BE2C (cell line): ENCODE data around the gene COL25A1.

Experiments
- DNase-seq: peaks from one replicate; pipeline ENCODE4 v3.0.0-alpha.2; 2020
- H3K27me3 ChIP-seq: fragments of 250-450 bp; sonication (Bioruptor Pico); 2 replicates; pipeline ENCODE4 v1.5.1; 2020; ENCODE audit warnings: mild to moderate bottlenecking
- H3K36me3 ChIP-seq: fragments of 250-450 bp; sonication (Bioruptor Pico); 2 replicates; pipeline ENCODE4 v1.5.1; 2020; ENCODE audit warnings: mild to moderate bottlenecking
- H3K4me1 ChIP-seq: fragments of 250-450 bp; sonication (Bioruptor Pico); 2 replicates; pipeline ENCODE4 v1.5.1; 2020
- H3K4me3 ChIP-seq: 2 replicates; pipeline ENCODE4 v1.5.1; 2011; ENCODE audit warnings: low read depth, low read length
- H3K9me3 ChIP-seq: fragments of 250-450 bp; sonication (Bioruptor Pico); 2 replicates; pipeline ENCODE4 v1.5.1; 2020
- TF ChIP-seq, protein P1 (sequence below): IDR thresholded peaks from 2 replicates; pipeline ENCODE4 v1.5.1; 2012; ENCODE audit warnings: mild to moderate bottlenecking, low read depth, low read length

The COL25A1 gene

GRCh38 chr4:108965016-108965415 lies 337.4 kb downstream of the COL25A1 start:
- no peaks in the 10 kb centered on the region for H3K36me3 ChIP-seq
- TF ChIP-seq, protein P1, sequence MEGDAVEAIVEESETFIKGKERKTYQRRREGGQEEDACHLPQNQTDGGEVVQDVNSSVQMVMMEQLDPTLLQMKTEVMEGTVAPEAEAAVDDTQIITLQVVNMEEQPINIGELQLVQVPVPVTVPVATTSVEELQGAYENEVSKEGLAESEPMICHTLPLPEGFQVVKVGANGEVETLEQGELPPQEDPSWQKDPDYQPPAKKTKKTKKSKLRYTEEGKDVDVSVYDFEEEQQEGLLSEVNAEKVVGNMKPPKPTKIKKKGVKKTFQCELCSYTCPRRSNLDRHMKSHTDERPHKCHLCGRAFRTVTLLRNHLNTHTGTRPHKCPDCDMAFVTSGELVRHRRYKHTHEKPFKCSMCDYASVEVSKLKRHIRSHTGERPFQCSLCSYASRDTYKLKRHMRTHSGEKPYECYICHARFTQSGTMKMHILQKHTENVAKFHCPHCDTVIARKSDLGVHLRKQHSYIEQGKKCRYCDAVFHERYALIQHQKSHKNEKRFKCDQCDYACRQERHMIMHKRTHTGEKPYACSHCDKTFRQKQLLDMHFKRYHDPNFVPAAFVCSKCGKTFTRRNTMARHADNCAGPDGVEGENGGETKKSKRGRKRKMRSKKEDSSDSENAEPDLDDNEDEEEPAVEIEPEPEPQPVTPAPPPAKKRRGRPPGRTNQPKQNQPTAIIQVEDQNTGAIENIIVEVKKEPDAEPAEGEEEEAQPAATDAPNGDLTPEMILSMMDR: no peak
- no peak for DNase-seq
- no peak overlapping the region for H3K4me3 ChIP-seq
- no peaks in the 10 kb centered on the region for H3K4me1 ChIP-seq
- H3K9me3 ChIP-seq: no peaks in the 10 kb centered on the region
- no peaks in the 10 kb centered on the region for H3K27me3 ChIP-seq

- TF ChIP-seq, protein P1: no peak
These were observed 338.5 kb downstream of the COL25A1 start for GRCh38 chr4:108963910-108964309.

GRCh38 chr4:108959491-108959890 lies 343.0 kb downstream of the COL25A1 start:
- DNase-seq: no peak
- TF ChIP-seq, protein P1: no peak
- Histone ChIP-seq H3K9me3 (no peaks in the 10 kb centered on the region), H3K4me3 (no peak overlapping the region), H3K27me3 (no peaks in the 10 kb centered on the region; the same call in 1 of the 2 replicates), H3K36me3 (no peaks in the 10 kb centered on the region), H3K4me1 (no peaks in the 10 kb centered on the region)

More at GRCh38 chr4:108963910-108964309, 338.5 kb downstream of the COL25A1 start:
- Histone ChIP-seq H3K27me3 (no peaks in the 10 kb centered on the region), H3K4me3 (no peak overlapping the region), H3K4me1 (no peaks in the 10 kb centered on the region), H3K36me3 (no peaks in the 10 kb centered on the region), H3K9me3 (no peaks in the 10 kb centered on the region)
- DNase-seq: no peak

DNA sequence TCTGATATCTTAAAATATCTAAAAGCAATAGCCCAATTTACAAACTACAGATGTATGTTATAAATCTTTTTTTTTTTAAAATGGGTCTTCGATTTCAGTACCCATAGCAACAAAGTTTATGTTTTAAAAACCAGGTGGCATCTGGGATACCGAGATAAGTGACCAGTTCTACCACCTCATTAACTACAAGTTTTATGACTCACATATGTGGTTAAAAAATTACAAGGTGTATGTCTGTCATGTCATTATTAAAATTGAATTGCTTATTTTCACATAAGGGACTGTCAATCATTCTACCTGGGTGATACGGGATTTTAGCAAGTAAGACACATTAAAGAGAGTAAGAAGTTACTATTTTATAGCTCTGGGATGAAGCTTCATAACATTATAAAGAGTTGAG lies 347.6 kb downstream of the COL25A1 start:
- no peak for DNase-seq
- TF ChIP-seq, protein P1: no peak
- no peaks in the 10 kb centered on the region for H3K9me3 ChIP-seq

GRCh38 chr4:108953941-108954340 lies 348.5 kb downstream of the COL25A1 start:
- Histone ChIP-seq H3K4me1 (no peaks in the 10 kb centered on the region), H3K36me3 (no peaks in the 10 kb centered on the region), H3K4me3 (no peak overlapping the region), H3K27me3 (no peaks in the 10 kb centered on the region; the same call in 1 of the 2 replicates), H3K9me3 (no peaks in the 10 kb centered on the region)
- DNase-seq: no peak
- TF ChIP-seq, protein P1: no peak

More for the DNA sequence above, 347.6 kb downstream of the COL25A1 start:
- Histone ChIP-seq H3K27me3 (no peaks in the 10 kb centered on the region; the same call in 1 of the 2 replicates), H3K36me3 (no peaks in the 10 kb centered on the region), H3K4me3 (no peak overlapping the region), H3K4me1 (no peaks in the 10 kb centered on the region)

DNA sequence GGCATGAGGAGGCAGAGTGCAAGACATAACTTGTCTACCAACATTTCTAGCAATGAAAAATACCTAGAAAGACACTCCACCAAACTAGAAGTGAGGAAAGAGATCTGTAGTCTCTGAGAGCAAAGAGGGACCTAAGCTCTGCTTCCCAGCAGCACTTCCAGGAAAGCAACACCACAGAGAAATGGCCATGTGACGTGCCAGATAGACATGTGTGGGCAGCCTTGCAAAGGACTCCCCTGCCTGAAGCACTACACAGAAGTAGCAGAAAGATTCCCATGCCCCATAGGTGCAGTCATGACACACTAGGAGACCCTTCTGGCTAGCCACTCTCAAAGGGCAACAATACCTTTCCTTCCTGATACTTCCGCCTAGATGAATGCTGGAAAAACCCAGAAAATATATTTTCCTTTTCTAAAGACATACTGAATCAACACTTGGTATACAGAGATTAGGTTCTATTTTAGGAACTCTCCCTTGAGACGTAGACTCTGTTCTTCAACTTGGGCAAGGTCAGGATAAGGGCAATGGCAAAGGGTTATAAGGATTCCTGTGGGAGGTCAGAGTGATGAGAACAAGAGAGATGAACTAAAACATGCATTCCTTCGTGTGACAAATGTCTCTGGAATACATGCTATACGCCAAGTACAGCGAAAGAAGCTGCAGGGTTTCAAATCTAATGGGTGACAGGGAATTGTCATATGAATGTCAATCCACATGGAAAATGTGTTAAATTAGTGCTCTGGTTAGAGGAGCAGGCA lies 352.1 kb downstream of the COL25A1 start:
- Histone ChIP-seq H3K4me3 (no peak overlapping the region), H3K4me1 (no peaks in the 10 kb centered on the region), H3K27me3 (no peaks in the 10 kb centered on the region; the same call in 1 of the 2 replicates), H3K36me3 (no peaks in the 10 kb centered on the region), H3K9me3 (no peaks in the 10 kb centered on the region)
- TF ChIP-seq, protein P1: no peak
- DNase-seq: no peak
